Activated naive CD8-positive, alpha-beta T cell treated with anti-CD3 and anti-CD28 coated beads for 36 hours (primary cell): ENCODE results near the gene ZCCHC9. TPM values are rescaled to one million over a fixed set of nuclear protein-coding genes. Genes with fewer than 3 reads are reported as not detected.
"Not testable (repeated sequence)": the region's sequence is repeated elsewhere in the genome, so short reads cannot be mapped to it uniquely, and the experiment has no call there.

ENCODE experiments used
- DNase-seq: peaks from one replicate; pipeline ENCODE4 v3.0.0; 2021
- H3K27ac Mint-ChIP-seq: one replicate; pipeline ENCODE4 v1.8.0; 2022; ENCODE audit warnings: mild to moderate bottlenecking, moderate library complexity, mixed read lengths
- H3K27me3 Mint-ChIP-seq: one replicate; pipeline ENCODE4 v1.8.0; 2022; ENCODE audit warnings: mild to moderate bottlenecking, mixed read lengths
- H3K36me3 Mint-ChIP-seq: one replicate; pipeline ENCODE4 v1.8.0; 2021; ENCODE audit warnings: mild to moderate bottlenecking, mixed read lengths
- H3K4me1 Mint-ChIP-seq: one replicate; pipeline ENCODE4 v1.8.0; 2021; ENCODE audit warnings: mixed read lengths
- H3K4me3 Mint-ChIP-seq: one replicate; pipeline ENCODE4 v1.8.0; 2022; ENCODE audit warnings: mild to moderate bottlenecking, moderate library complexity, mixed read lengths
- H3K9me3 Mint-ChIP-seq: one replicate; pipeline ENCODE4 v1.8.0; 2022; ENCODE audit warnings: mixed read lengths
- total RNA-seq, 2 experiments: library from RNA; stranded (reverse); gene quantifications; one replicate each; pipeline ENCODE4 v1.2.3, GENCODE V29; 2021

The ZCCHC9 gene
- total RNA-seq, 2 experiments from 2014 or later: 38.9 to 39.8 TPM

DNA sequence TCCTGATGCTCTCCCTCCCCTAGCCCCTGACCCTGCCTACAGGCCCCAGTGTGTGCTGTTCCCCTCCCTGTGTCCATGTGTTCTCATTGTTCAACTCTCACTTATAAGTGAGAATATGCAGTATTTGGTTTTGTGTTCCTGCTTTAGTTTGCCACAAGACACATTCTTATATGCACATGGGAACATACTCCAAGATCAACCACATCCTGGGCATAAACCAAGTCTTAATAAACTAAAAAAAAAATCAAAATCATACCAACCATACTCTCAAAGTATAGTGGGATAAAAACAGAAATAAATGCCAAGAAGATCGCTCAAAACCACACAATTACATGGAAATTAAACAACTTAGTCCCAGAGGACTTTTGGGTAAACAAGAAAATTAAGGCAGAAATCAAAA is 11.2 kb upstream of the ZCCHC9 start:
- Mint-ChIP-seq H3K4me3 (no peak overlapping the region), H3K27ac (no peak overlapping the region), H3K4me1 (peaks cover 35% of the 10 kb centered on the region), H3K9me3 (peaks cover 17% of the 10 kb centered on the region), H3K36me3 (peaks cover 44% of the 10 kb centered on the region), H3K27me3 (no peaks in the 10 kb centered on the region)
- no peak for DNase-seq

- Mint-ChIP-seq H3K27ac (no peak overlapping the region), H3K36me3 (peaks cover 37% of the 10 kb centered on the region), H3K27me3 (no peaks in the 10 kb centered on the region), H3K4me1 (peaks cover 32% of the 10 kb centered on the region), H3K9me3 (peaks cover 17% of the 10 kb centered on the region), H3K4me3 (no peak overlapping the region)
- DNase-seq: no peak
These were observed 9.3 kb upstream of the ZCCHC9 start for GRCh38 chr5:81292130-81292529.

- H3K27me3 Mint-ChIP-seq: not testable (repeated sequence)
- H3K4me1 Mint-ChIP-seq: peaks cover 41% of the 10 kb centered on the region
- H3K9me3 Mint-ChIP-seq: peaks cover 17% of the 10 kb centered on the region
These were observed 7.4 kb upstream of the ZCCHC9 start for GRCh38 chr5:81294021-81294420.

DNA sequence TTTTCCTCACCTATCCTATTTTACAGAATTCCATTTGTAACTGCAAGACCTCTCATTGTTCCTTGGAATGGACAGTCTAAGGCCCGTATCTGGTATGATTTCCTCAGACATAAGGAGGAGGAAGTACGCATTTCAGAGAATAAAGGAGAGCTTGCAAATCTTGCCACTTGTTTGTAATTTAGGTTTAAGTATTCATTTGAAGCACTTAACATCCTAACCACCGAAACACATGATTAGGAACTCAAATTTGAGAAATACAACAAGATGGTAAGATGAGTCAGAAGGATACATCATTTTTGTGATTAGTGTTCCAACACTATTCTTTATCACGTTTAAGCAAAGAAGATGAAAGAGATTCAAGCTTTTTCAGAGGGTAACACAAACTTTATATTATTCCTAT is 3.9 kb upstream of the ZCCHC9 start:
- no peak overlapping the region for H3K4me3 Mint-ChIP-seq
- peaks cover 36% of the 10 kb centered on the region for H3K4me1 Mint-ChIP-seq
- no peak for DNase-seq
- H3K27me3 Mint-ChIP-seq: no peaks in the 10 kb centered on the region
- no peak overlapping the region for H3K27ac Mint-ChIP-seq
- H3K9me3 Mint-ChIP-seq: peaks cover 8% of the 10 kb centered on the region
- peaks cover 18% of the 10 kb centered on the region for H3K36me3 Mint-ChIP-seq

More at GRCh38 chr5:81294021-81294420, 7.4 kb upstream of the ZCCHC9 start:
- not testable (repeated sequence) for H3K4me3 Mint-ChIP-seq, H3K27ac Mint-ChIP-seq, DNase-seq
- H3K36me3 Mint-ChIP-seq: peaks cover 36% of the 10 kb centered on the region

DNA sequence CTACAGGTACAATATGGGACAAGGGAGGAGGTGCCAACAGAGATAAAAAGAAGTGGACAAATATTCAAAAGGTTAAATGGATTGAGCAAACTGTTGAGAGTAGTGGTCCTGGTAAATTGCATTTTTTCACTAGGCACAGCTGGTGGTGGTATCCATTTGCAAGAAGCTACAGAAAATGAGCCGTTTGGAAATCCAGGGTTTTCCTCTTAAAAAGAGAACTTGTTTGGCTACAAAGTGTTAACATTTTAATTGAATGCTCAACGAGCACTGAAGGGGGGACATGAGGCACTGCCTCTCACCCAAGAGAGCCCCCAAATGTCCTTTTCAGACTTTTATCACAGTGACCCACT is 491 bp upstream of the ZCCHC9 start:
- H3K4me1 Mint-ChIP-seq: peaks cover 43% of the 10 kb centered on the region
- peak overlapping the region; percentile 98 for H3K27ac Mint-ChIP-seq
- H3K27me3 Mint-ChIP-seq: no peaks in the 10 kb centered on the region
- no peak for DNase-seq
- H3K4me3 Mint-ChIP-seq: peak overlapping the region; percentile 98
- peaks cover 13% of the 10 kb centered on the region for H3K36me3 Mint-ChIP-seq
- no peaks in the 10 kb centered on the region for H3K9me3 Mint-ChIP-seq

GRCh38 chr5:81302596-81302995 is 1.2 kb downstream of the ZCCHC9 start:
- Mint-ChIP-seq H3K4me1 (peaks cover 41% of the 10 kb centered on the region), H3K9me3 (no peaks in the 10 kb centered on the region), H3K4me3 (peak overlapping the region; percentile 98), H3K36me3 (peaks cover 13% of the 10 kb centered on the region), H3K27ac (no peak overlapping the region), H3K27me3 (no peaks in the 10 kb centered on the region)
- DNase-seq: no peak

DNA sequence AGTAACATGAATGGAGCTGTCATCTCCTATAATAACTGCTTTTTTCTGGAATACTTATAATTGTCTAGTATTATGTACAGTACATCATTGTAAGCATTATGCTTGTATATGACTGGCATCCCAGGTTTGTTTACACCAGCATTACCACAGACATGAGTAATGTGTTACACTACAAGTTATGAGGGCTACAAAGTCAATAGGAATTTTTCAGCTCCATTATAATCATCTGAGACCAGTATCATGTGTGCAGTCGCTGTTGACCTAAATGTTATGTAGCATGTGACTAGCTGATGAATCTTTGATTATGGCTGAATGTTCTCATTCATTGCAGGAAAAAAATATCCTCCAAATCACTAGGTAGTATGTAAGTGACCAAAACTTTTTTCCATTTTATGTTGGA is 2.2 kb downstream of the ZCCHC9 start:
- Mint-ChIP-seq H3K36me3 (peaks cover 13% of the 10 kb centered on the region), H3K27ac (no peak overlapping the region), H3K4me3 (peak overlapping the region; percentile 14), H3K9me3 (no peaks in the 10 kb centered on the region), H3K27me3 (no peaks in the 10 kb centered on the region), H3K4me1 (peaks cover 36% of the 10 kb centered on the region)
- DNase-seq: no peak

DNA sequence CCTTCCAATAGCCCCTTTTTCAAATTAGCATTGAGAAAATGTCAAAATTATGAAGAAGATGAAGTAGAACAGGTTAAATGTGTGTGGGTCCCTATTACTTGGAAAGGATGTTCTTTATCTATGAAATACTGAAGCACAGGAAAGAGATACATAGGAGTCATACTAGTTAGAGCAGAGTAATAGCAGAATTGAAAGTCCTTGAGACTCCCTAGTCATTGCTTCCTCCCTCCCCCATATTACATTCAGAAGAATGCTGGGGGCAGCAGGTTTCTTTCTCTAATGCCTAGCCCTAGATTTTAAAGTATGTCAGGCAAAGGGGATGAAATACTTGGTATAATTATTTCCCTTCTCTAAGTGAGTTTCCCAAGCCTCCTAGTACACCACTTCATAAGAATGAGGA is 4.4 kb downstream of the ZCCHC9 start:
- Mint-ChIP-seq H3K4me1 (peaks cover 19% of the 10 kb centered on the region), H3K4me3 (no peak overlapping the region), H3K9me3 (no peaks in the 10 kb centered on the region), H3K27ac (no peak overlapping the region), H3K36me3 (peaks cover 13% of the 10 kb centered on the region), H3K27me3 (no peaks in the 10 kb centered on the region)
- DNase-seq: no peak

DNA sequence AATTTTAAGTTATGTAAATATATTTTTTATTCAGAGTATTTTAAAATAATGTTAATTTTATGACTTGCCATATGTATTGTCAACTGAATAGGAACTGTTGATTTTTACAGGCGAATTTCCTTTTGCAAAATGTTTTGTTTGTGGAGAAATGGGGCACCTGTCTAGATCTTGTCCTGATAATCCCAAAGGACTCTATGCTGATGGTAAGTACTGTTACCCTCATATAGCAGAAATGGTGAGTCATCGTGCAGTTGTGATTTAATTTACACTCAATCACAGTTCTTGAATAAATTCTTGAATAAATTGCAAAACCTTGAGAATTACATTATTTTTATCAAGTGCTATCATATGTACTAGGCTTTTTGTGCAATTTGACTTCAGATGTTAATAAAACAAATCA is 7.4 kb downstream of the ZCCHC9 start:
- H3K27ac Mint-ChIP-seq: no peak overlapping the region
- peaks cover 8% of the 10 kb centered on the region for H3K36me3 Mint-ChIP-seq
- H3K9me3 Mint-ChIP-seq: no peaks in the 10 kb centered on the region
- H3K27me3 Mint-ChIP-seq: no peaks in the 10 kb centered on the region
- peaks cover 10% of the 10 kb centered on the region for H3K4me1 Mint-ChIP-seq
- no peak for DNase-seq
- no peak overlapping the region for H3K4me3 Mint-ChIP-seq

- H3K4me1 Mint-ChIP-seq: peaks cover 6% of the 10 kb centered on the region
- H3K27ac Mint-ChIP-seq: no peak overlapping the region
- H3K4me3 Mint-ChIP-seq: no peak overlapping the region
- no peaks in the 10 kb centered on the region for H3K27me3 Mint-ChIP-seq
- H3K9me3 Mint-ChIP-seq: no peaks in the 10 kb centered on the region
- no peak for DNase-seq
- H3K36me3 Mint-ChIP-seq: peaks cover 3% of the 10 kb centered on the region
These were observed 9.1 kb downstream of the ZCCHC9 start for GRCh38 chr5:81310402-81311063.

DNA sequence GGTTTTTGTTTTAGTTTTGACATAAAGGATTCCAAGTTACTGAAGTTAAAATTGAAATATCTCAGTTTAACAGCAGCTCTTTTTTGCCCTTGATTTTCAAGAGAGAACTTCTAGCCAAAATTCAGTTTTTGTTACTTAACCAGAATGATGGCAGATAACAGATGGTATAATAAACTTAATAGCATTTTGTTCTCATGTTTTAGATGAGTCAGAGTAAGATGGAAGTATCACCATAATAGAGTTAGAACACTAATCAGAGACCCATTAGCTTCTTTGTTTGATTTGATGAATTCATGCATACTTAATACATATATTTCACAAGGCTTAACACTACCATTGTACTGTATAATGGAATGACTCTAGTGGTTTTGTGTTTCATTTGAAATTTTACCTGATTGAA is 11.9 kb downstream of the ZCCHC9 start:
- DNase-seq: no peak
- Mint-ChIP-seq H3K4me1 (peaks cover 1% of the 10 kb centered on the region), H3K9me3 (no peaks in the 10 kb centered on the region), H3K4me3 (no peak overlapping the region), H3K27me3 (no peaks in the 10 kb centered on the region), H3K36me3 (peaks cover 3% of the 10 kb centered on the region), H3K27ac (no peak overlapping the region)

DNA sequence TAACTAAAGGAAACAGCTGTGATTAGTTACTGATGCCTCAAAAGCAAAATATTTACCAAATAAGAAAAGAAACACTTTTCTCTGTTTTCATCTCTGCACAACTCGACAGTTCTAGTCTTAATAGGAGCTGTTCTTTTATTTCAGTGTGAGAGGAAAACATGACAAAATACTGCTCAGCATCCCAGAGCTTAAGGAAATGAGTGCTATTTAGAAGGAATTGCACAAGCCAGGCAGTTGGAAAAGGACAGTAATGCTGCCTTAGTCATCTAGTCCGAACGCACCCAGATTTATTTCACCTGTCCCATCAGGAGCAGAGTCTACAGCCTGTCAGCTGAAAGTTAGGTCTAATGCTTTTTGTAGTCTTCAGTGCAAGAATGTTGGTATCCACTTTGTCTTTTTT is 12.3 kb downstream of the ZCCHC9 start:
- H3K4me3 Mint-ChIP-seq: no peak overlapping the region
- no peak for DNase-seq
- peaks cover 1% of the 10 kb centered on the region for H3K4me1 Mint-ChIP-seq
- H3K36me3 Mint-ChIP-seq: peaks cover 3% of the 10 kb centered on the region
- no peak overlapping the region for H3K27ac Mint-ChIP-seq
- no peaks in the 10 kb centered on the region for H3K27me3 Mint-ChIP-seq
- no peaks in the 10 kb centered on the region for H3K9me3 Mint-ChIP-seq

- peaks cover 3% of the 10 kb centered on the region for H3K36me3 Mint-ChIP-seq
- H3K9me3 Mint-ChIP-seq: no peaks in the 10 kb centered on the region
- H3K4me1 Mint-ChIP-seq: peaks cover 1% of the 10 kb centered on the region
- no peak for DNase-seq
- no peaks in the 10 kb centered on the region for H3K27me3 Mint-ChIP-seq
- no peak overlapping the region for H3K27ac Mint-ChIP-seq
- H3K4me3 Mint-ChIP-seq: no peak overlapping the region
These were observed 13.2 kb downstream of the ZCCHC9 start for GRCh38 chr5:81314581-81314980.

GRCh38 chr5:81315336-81315735 is 13.9 kb downstream of the ZCCHC9 start:
- H3K4me3 Mint-ChIP-seq: no peak overlapping the region
- H3K27me3 Mint-ChIP-seq: no peaks in the 10 kb centered on the region

GRCh38 chr5:81315830-81316229 is 14.4 kb downstream of the ZCCHC9 start:
- H3K27ac Mint-ChIP-seq: no peak overlapping the region

More at GRCh38 chr5:81315336-81315735, 13.9 kb downstream of the ZCCHC9 start:
- Mint-ChIP-seq H3K4me1 (peaks cover 1% of the 10 kb centered on the region), H3K9me3 (no peaks in the 10 kb centered on the region), H3K27ac (no peak overlapping the region), H3K36me3 (peaks cover 3% of the 10 kb centered on the region)
- DNase-seq: no peak

GRCh38 chr5:81316571-81316970 is 15.2 kb downstream of the ZCCHC9 start:
- Mint-ChIP-seq H3K27me3 (no peaks in the 10 kb centered on the region), H3K36me3 (peaks cover 3% of the 10 kb centered on the region), H3K4me3 (no peak overlapping the region), H3K9me3 (no peaks in the 10 kb centered on the region), H3K4me1 (peaks cover 1% of the 10 kb centered on the region), H3K27ac (no peak overlapping the region)
- DNase-seq: no peak

More at GRCh38 chr5:81315830-81316229, 14.4 kb downstream of the ZCCHC9 start:
- H3K36me3 Mint-ChIP-seq: peaks cover 3% of the 10 kb centered on the region
- no peaks in the 10 kb centered on the region for H3K9me3 Mint-ChIP-seq
- H3K4me3 Mint-ChIP-seq: no peak overlapping the region
- no peaks in the 10 kb centered on the region for H3K27me3 Mint-ChIP-seq
- DNase-seq: no peak
- peaks cover 1% of the 10 kb centered on the region for H3K4me1 Mint-ChIP-seq
